Lower leg skin (tissue), 3 donors: ENCODE measurements around the gene NEK1.

Experiments used
- CTCF ChIP-seq, 3 donors: fragments of 450-650 bp; IDR thresholded peaks; one replicate each; pipeline ENCODE4 v1.5.1; 2016; ENCODE audit warnings: antibody characterized with exemption in 3 of 3, mild to moderate bottlenecking in 3 of 3, moderate library complexity in 2 of 3
- POLR2A ChIP-seq, 2 donors: fragments of 450-650 bp; IDR thresholded peaks; one replicate each; pipeline ENCODE4 v1.6.1; 2016 to 2017; ENCODE audit warnings: antibody characterized with exemption in 2 of 2, mild to moderate bottlenecking in 1 of 2, moderate library complexity in 1 of 2

- TF ChIP-seq CTCF (IDR thresholded peaks at IDR 0.05) (no peak), POLR2A (IDR thresholded peaks at IDR 0.05) (no peak)
Measured at GRCh38 chr4:169593050-169593560, 19.3 kb downstream of the NEK1 start.
